Measurements from ENCODE around the gene TRIM24.

Gene TRIM24

DNA sequence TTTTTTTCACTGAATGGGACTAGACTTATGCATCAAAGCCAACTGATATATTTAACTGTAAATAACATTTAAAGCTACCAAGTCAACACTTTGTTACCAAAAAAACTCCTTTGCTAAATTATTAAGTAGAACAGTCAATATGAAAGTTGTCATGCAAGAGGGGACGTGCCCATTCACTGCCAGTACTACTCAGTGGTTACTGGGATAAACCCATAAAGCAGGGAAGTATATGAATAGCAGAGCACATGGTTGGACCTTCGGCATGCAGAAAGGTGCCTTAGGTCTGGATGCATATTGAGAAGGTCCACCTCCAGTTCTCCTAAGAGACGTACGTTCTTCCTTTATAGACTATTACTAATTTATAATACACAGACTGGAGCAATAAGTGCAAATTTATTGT is 121.0 kb downstream of the TRIM24 start:
- DNase-seq = no peak

DNA sequence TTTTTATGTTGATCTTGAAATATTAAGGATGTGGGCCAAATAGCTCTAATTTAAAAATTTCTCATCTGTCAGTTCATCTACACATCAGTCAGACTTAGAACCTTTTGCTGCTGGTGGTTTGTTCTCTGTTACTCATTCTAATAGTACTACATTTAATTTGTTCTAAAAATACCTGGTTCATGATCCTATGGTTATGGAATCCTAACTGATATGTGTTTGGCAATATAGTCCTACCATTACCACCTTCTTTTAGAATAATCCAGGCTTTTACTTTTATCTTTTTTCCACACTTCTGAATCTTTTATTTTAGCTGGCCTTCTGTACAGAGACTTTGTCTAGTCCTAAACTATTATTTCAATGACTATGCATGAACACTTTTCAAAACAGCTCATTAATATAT is 124.2 kb downstream of the TRIM24 start:
- no peak for DNase-seq

- DNase-seq = no peak
Measured at GRCh38 chr7:138584696-138585095, 124.6 kb downstream of the TRIM24 start.

DNA sequence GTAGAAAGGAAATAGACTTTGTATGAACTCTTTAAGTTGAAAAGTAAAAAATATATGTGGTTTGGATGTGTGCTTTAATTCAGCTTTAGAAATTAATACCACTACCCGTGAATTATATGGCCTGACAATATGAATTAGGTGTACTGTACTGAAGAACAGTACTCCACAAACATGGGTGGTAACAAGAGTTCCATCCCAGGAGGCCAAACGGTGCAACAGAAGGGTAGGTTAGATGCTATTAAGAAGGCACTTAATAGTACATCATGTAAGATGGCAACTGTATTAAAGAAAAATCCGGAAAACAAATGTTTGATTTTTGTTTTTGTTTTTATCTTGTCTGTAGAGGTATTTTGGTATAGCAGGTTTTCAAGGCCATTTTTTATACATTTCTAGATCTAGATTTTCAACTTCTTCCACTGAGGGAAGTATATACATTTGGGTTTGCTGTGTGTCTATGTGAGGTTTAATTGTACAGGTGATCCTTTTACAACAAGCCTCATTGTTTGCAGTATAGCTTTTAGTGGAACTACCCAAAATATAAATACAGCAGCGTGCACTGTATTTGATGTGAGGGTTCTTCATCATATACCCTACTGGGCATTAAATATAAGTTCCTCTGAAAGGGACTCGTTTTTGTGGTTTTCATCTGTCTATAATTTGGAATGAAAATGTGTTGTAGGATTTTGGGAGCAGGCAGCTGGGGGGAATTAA is 125.4 kb downstream of the TRIM24 start:
- DNase-seq = no peak

- DNase-seq = no peak
Measured at GRCh38 chr7:138587485-138587884, 127.4 kb downstream of the TRIM24 start.

DNA sequence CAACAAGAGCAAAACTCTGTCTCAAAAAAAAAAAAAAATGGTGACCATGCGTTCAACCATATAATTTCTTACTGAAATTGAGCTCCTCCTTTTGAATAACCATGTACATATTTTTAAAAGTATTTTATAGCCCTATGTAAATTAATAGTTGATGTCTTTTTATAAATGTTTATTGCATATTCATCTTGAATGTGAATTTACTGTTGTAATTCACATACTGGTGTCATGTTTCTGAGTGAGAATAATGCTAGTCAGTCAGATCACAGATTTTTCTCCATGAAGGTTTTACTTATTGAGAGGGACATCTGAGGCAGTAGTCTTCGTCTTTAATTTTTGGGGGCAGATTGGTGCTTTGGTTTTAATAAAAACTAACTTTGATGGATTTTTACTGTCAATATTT is 128.9 kb downstream of the TRIM24 start:
- DNase-seq = no peak

DNA sequence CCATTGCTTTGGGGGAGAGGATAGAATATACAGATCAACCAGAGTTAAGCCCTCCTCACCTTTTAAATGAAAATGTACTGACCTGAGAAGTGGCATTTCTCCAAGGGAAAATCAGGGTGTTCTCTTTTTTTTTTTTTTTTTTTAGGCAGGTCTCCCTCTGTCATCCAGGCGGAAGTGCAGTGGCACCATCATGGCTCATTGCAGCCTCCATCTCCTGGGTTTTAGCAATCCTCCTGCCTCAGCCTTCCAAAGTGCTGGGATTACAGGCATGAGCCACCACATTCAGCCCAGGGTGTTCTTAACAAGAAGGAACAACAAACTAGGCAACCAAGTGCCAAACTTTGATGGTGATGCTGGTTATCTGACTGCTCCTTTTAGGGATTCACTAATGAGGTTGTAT is 130.1 kb downstream of the TRIM24 start:
- no peak for DNase-seq

- no peak for DNase-seq
Measured at GRCh38 chr7:138595454-138595853, 135.4 kb downstream of the TRIM24 start.

DNA sequence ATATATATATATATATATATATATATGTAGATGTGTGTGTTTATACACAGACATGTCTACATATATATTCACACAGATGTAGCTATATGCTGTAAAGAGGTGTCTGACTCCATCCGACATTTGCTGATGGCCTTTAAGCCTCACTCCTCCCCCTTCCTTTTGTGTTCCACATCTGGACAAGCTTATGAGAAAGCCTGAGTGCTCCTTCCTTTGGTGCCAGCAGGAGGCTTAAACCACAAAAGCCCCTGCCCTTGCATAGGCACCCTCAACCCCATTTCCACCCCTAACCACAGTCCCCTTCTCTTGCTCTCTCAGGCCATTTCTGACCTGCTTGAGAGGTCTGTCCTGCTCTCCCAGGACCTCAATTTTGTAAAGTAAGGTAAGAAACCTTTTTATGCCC is 142.4 kb downstream of the TRIM24 start:
- DNase-seq = no peak

- DNase-seq = no peak
Measured at GRCh38 chr7:138603549-138604318, 143.7 kb downstream of the TRIM24 start.

DNA sequence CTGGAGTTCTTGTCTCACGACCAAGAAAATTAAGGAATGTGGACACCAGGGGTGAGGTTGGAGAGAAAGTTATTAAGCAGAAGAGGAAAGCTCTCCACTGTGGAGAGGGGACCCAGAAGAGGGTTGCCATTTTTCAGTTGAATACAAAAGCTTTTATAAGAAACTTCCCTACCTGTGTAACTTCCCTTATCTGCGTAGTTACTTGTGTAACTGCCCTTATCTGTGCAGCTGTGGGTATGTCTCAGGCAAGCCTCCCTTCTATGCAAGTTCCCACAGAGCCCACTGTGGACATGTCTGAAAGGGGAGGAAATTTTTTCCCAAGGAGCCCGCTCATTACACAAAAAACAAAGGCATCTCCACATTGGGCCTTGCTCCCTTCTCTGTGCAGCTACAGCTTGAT is 146.2 kb downstream of the TRIM24 start:
- DNase-seq = no peak

DNA sequence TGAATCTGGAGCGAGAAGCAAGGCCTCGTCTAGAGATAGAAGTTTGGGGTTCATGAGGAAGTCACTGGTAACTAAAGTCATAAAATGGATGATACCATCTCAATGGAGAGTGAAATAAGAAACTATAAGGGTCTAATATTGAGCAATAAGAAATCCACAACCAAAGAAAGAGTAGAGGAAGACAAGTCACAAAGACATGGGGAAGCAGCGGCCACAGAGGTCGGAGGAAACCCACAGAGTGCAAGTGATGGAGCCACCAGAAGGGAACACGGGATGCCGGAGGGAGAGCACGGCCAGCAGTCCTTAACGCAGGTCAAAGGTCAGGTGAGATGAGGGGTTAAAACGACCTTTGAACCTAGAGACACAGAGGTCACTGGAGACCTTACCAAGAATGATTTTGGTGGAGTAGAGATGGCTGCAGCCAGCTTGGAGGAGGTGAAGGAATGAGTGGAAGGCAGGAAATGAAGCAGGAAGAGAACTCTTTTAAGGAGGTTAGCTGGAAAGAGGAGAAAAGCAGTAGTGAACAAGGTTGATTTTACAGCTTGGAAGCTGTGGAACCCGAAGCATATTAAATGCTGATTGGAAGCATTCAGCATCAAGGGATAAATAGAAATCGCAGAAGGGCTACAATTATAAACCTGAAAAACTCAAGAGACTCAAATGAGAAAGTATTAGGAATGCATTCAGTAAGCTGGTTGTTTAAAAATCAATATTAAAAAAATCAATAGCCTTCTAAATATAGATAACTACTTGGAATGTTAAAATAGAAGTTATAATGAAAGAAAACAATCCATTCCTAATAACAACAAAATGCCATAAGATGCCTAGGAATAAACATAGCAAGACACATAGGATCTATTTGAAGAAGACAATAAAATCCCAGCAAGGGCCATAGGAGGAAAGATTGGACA is 147.4 kb downstream of the TRIM24 start:
- DNase-seq = no peak

GRCh38 chr7:138608275-138608674 is 148.2 kb downstream of the TRIM24 start:
- DNase-seq = no peak

DNA sequence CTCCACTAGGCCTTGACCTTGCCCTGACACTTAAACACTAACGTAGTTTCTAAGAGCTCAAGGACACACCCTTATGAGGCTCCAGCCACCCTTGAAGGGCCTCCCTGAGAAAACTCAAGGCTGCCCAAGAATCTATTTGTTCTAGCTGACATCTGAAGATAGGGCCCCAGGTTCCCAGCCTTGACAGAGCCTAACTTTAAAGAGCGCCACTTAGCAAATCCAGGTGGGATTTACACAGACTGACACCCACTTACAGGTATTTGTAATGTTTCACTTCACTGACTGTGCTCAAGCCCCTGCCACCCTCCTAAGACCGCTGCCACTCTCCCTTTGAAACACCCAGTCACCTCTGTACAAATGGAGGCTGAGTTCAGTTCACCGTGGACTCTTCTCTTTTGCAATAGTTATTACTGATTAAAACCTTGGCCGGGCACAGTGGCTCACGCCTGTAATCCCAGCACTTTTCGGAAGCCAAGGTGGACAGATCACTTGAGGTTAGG is 150.7 kb downstream of the TRIM24 start:
- no peak for DNase-seq

DNA sequence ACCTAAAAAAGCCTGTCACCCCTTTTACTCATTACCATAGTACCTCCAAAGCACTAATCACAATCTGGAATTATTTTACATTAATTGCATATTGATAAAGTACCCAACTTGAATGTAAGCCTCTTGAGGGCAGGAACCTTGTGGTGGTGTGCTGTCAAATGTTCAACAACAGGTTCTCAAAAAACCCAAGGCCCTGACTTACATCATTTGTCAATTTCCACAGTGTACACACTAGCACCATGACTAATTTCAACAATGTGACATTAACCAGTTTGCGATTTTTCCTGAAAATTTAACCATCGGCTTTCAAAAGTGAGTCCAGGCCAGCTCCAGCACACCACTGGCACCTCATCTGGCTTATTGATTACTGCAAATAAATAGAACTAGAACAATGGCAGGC is 153.6 kb downstream of the TRIM24 start:
- DNase-seq = no peak

- DNase-seq = no peak
Measured at GRCh38 chr7:138616085-138616484, 156.0 kb downstream of the TRIM24 start.

- no peak for DNase-seq
Measured at GRCh38 chr7:138618506-138618905, 158.4 kb downstream of the TRIM24 start.

DNA sequence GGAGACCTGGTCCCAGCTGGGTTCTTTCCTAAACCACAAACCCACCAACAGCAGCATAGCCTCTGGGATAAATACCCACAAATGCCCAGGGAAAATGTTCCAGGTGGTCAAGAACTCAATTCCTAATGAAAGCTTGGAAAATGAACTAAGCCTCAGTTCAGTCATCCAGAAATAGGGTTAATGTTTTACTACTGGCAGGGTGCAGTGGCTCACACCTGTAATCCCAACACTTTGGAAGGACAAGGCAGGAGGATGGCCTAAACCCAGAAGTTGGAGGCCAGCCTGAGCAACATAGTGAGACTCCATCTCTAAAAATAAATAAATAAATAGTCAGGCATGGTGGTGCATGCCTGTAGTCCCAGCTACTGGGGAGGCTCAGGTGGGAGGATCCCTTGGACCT is 158.9 kb downstream of the TRIM24 start:
- DNase-seq = no peak

DNA sequence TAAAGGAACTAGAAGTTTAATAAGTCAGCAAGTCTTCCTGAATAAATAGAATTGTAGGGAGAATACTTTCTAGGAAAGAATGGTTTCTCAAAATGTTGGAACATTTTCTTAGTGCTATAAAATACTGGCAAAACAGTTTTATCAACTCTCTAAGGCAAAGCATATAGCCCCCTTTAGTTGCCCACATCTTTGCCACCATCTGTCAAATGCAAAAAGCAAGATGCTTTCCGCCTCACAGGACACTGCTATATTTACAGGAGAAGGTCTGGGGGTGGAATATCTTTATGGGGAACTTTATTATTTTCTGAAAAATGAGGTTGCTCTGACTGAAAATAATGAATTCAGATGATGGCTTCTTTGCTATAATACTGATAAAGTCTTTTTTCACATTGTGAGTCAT is 162.8 kb downstream of the TRIM24 start:
- DNase-seq = no peak

DNA sequence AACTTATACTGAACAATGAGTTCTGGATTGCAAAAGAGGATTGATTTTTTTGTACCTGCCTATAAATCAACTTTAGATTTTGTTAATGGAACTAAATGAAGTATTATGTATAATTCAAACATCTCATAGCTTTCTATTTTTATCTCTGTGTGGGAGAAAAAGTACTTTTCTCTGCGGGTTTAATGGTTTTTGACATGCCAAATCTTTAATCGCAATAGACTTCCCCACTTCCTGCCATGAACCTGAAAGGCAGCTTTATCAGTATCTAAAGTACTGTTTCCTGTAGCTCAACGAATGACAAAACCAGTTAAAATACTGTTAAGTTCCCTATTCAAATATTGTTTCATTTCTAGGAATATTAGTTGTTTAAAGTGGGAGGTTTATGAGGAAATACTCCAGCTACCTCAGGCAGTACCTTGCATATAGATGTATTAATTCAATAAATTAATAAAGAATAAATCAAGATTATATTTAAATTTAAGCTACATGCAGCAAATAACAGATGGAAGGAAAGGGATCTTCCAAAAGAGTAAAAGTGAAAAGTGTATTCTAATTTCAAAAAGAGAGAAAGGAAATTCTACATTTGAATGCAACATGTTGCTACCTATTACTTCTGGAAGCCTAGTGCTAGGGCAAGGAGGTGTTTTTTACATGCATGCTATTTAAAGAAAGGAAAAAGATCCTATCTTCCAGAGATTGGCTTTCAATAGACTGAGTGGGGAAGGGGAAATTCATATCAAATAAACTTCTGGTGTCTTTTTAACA is 165.2 kb downstream of the TRIM24 start:
- no peak for DNase-seq

- no peak for DNase-seq
Measured at GRCh38 chr7:138625849-138626230, 165.8 kb downstream of the TRIM24 start.

- no peak for DNase-seq
Measured at GRCh38 chr7:138626846-138627245, 166.8 kb downstream of the TRIM24 start.

DNA sequence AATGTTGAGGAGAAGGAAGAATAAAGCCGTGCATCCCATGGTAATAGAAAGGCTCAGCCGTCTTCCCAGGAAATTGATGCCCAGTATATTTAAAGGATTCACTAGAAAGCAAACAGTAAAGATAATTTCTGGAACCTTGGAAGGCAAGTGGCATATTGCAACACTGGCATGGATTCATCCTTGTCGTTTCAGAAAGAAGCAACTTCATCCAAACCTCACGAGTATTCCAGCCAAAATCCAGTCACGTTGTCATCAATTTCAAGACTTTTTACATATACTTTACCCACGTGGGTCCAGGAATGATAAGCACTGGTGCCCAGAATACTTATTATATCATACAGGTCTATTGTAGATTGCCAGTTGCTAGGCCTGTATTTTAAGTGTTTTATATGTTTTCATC is 167.3 kb downstream of the TRIM24 start:
- no peak for DNase-seq
